IPS-18a (cell line): ENCODE results near the gene RACGAP1.

Source experiments
- H3K27ac ChIP-seq: one replicate; pipeline ENCODE4 v1.5.1; 2013; ENCODE audit warnings: low read length
- H3K27me3 ChIP-seq: one replicate; pipeline ENCODE4 v1.6.1; 2013; ENCODE audit warnings: mild to moderate bottlenecking, low read length; ENCODE audit not compliant: control insufficient read depth, insufficient read depth
- H3K36me3 ChIP-seq: one replicate; pipeline ENCODE4 v1.6.1; 2013; ENCODE audit warnings: low read depth, low read length; ENCODE audit not compliant: control insufficient read depth
- H3K4me1 ChIP-seq: one replicate; pipeline ENCODE4 v1.6.1; 2013; ENCODE audit warnings: low read depth, low read length; ENCODE audit not compliant: control insufficient read depth
- H3K4me3 ChIP-seq: one replicate; pipeline ENCODE4 v1.5.1; 2013; ENCODE audit warnings: low read length
- H3K9ac ChIP-seq: one replicate; pipeline ENCODE4 v1.6.1; 2013; ENCODE audit warnings: mild to moderate bottlenecking, low read length, moderate library complexity
- H3K9me3 ChIP-seq: one replicate; pipeline ENCODE4 v1.6.1; 2013; ENCODE audit warnings: low read depth, low read length; ENCODE audit not compliant: control insufficient read depth

The RACGAP1 gene

DNA sequence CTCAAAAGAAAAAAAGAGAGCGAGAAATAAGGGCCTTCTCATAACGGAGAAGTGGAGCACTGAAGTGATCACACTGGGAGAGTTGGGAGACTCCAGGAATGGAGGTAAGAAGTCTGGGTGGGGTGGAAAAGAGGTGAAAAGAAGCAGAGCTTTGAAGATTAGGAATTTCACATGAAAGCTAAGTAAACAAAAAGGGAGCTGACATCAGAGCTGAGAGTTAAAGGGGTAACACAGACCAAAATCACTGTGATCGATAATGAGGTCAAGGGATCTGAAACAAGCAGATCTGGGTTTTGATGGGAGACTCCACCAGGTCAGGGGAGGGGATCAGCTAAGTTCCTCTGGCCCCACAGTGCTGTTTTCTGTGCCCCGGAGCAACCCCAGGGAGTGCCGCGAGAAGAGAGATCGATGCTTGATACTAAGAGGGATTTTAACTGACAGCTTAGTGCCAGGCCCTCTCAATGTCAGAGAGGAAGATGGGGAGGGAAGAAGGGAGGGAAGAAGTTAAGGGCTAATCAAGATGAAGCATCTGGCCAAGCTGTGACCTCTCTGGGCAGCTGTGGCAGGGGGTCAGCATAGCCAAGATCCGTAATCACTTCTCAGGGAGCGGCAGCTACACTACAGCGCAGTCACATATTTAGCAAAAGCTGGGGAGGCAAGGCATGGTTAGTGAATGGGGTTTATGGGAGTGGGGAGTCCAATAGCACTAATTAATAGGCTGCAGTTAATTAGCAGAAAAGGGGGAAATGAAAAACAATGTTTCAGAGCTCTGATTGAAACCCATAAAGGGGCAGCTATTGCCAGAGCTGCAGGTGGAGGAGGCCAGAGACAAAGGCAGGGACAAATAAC, 44.6 kb downstream of the RACGAP1 start:
- Histone ChIP-seq H3K4me1 (peaks cover 14% of the 10 kb centered on the region), H3K9me3 (no peaks in the 10 kb centered on the region), H3K9ac (no peak overlapping the region), H3K27me3 (no peaks in the 10 kb centered on the region), H3K4me3 (no peak overlapping the region), H3K36me3 (no peaks in the 10 kb centered on the region), H3K27ac (no peak overlapping the region)

- Histone ChIP-seq H3K4me3 (no peak overlapping the region), H3K4me1 (peaks cover 13% of the 10 kb centered on the region), H3K9me3 (no peaks in the 10 kb centered on the region), H3K27ac (no peak overlapping the region), H3K27me3 (no peaks in the 10 kb centered on the region), H3K36me3 (no peaks in the 10 kb centered on the region), H3K9ac (no peak overlapping the region)
Observed at GRCh38 chr12:49979791-49980190, 45.5 kb downstream of the RACGAP1 start.

DNA sequence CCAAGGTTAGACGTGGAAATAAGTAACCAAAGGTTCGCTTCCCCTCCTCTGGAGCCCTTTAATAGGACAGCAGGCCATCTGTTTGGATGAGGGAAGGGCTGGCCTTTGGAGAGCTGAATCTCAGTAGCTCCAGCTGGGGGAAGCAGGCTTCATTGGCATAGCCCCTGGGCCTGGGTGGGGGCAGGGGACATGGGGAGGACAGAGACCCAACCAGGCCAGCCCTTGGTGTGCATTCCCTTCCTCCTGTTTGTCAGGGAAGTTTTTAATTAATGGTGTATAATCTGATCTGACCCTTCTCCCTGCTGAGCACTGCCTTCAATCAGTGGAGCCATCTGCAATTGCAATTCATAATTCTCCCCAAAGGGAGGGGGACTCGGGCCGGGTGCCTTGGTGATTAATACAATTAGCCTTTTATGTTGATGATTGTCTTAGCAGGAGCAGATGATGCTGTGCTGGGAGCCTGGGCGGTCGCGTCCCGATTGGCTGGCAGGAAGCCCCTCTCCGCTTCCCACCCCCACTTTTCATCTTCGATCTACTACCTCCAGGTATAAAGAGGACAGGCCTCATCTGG, 46.2 kb downstream of the RACGAP1 start:
- Histone ChIP-seq H3K27me3 (no peaks in the 10 kb centered on the region), H3K36me3 (no peaks in the 10 kb centered on the region), H3K9ac (no peak overlapping the region), H3K27ac (no peak overlapping the region), H3K4me3 (no peak overlapping the region), H3K9me3 (no peaks in the 10 kb centered on the region), H3K4me1 (peaks cover 13% of the 10 kb centered on the region)

- Histone ChIP-seq H3K4me3 (no peak overlapping the region), H3K9me3 (no peaks in the 10 kb centered on the region), H3K9ac (no peak overlapping the region), H3K27me3 (no peaks in the 10 kb centered on the region), H3K27ac (no peak overlapping the region), H3K36me3 (no peaks in the 10 kb centered on the region), H3K4me1 (peaks cover 13% of the 10 kb centered on the region)
Observed at GRCh38 chr12:49978125-49978524, 47.2 kb downstream of the RACGAP1 start.

- H3K9me3 ChIP-seq = no peaks in the 10 kb centered on the region
- H3K9ac ChIP-seq = no peak overlapping the region
- no peaks in the 10 kb centered on the region for H3K27me3 ChIP-seq
- H3K4me1 ChIP-seq = peaks cover 13% of the 10 kb centered on the region
- H3K4me3 ChIP-seq = no peak overlapping the region
- no peaks in the 10 kb centered on the region for H3K36me3 ChIP-seq
- H3K27ac ChIP-seq = no peak overlapping the region
Observed at GRCh38 chr12:49976557-49976956, 48.7 kb downstream of the RACGAP1 start.

DNA sequence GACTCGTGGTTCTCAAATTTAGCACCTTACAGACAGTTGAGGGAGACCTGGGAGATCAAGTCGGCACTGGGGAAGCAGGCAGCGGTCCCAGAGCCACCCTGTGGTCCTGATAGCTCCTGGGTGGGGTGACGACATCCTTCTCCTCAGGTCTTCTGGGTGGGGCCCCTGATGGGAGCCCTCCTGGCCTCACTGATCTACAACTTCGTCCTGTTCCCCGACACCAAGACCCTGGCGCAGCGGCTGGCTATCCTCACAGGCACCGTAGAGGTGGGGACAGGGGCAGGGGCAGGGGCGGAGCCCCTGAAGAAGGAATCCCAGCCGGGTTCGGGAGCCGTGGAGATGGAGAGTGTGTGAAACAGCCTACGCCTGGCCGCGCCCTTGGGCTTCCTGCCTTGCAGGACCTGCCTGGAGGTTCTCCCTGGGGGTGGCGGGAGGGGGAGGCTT, 50.0 kb downstream of the RACGAP1 start:
- H3K4me1 ChIP-seq = peaks cover 13% of the 10 kb centered on the region
- no peak overlapping the region for H3K9ac ChIP-seq
- H3K4me3 ChIP-seq = no peak overlapping the region
- no peaks in the 10 kb centered on the region for H3K27me3 ChIP-seq
- H3K36me3 ChIP-seq = no peaks in the 10 kb centered on the region
- H3K9me3 ChIP-seq = no peaks in the 10 kb centered on the region
- no peak overlapping the region for H3K27ac ChIP-seq

DNA sequence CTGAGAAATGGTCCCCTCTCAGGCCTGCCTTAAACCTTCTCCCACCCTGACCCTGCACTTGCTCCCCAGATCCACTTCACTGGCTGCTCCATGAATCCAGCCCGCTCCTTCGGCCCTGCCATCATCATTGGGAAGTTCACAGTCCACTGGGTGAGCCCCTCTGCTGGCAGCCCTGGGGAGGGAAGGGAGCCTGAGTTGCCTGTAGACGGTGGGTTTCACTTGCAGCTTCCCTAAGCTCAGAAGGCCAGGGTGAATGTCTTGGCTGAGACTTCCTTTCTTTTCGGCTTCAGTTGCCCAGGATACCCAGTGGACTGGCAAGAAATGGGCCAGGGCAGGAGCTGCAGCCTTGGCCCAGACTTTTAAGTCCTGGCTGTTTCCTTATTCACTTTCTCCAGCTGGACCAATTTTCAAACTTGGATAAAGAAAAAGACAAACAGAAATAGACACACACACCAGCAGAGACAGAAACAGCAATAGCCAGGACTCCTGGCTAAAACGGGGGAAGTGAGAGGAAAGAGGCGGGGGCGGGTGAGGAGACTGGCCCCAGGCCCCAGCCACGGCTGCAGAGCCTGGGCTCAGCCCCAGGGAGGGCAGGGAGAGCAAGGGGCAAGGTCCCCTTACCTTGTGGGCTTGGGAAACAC, 50.5 kb downstream of the RACGAP1 start:
- H3K4me3 ChIP-seq = no peak overlapping the region
- H3K27me3 ChIP-seq = no peaks in the 10 kb centered on the region
- no peak overlapping the region for H3K9ac ChIP-seq
- H3K4me1 ChIP-seq = peaks cover 12% of the 10 kb centered on the region
- H3K27ac ChIP-seq = no peak overlapping the region
- H3K9me3 ChIP-seq = no peaks in the 10 kb centered on the region
- no peaks in the 10 kb centered on the region for H3K36me3 ChIP-seq

DNA sequence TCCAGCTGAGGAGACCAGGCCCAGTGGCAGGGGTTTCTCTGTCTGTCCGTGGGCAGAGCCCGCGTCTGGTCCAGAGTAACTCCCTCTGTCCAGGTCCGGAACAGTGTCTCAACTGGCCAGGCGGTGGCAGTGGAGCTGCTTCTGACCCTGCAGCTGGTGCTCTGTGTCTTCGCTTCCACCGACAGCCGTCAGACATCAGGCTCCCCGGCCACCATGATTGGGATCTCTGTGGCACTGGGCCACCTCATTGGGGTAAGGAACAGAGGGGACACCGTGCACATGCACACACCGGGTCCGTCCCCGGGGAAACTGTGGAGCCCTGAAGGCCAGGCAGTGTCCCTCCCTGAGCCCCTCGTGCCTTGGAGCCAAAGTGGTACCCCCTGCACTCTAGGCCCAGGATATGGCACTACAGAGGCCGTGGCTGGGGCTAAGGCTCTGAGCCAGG, 51.0 kb downstream of the RACGAP1 start:
- H3K27me3 ChIP-seq = no peaks in the 10 kb centered on the region
- no peaks in the 10 kb centered on the region for H3K36me3 ChIP-seq
- H3K27ac ChIP-seq = no peak overlapping the region
- H3K9ac ChIP-seq = no peak overlapping the region
- H3K4me1 ChIP-seq = peaks cover 7% of the 10 kb centered on the region
- H3K4me3 ChIP-seq = no peak overlapping the region
- no peaks in the 10 kb centered on the region for H3K9me3 ChIP-seq

- no peaks in the 10 kb centered on the region for H3K4me1 ChIP-seq
- no peaks in the 10 kb centered on the region for H3K36me3 ChIP-seq
Observed at GRCh38 chr12:49973361-49973830, 51.9 kb downstream of the RACGAP1 start.

GRCh38 chr12:49972641-49973360, 52.5 kb downstream of the RACGAP1 start, which contains the start of gene AQP6:
Gene AQP6 (plus strand): TSS chr12:49972947. CDS start chr12:49973174, 227 bp downstream.
- Histone ChIP-seq H3K9me3 (no peaks in the 10 kb centered on the region), H3K27me3 (peaks cover 7% of the 10 kb centered on the region), H3K4me1 (no peaks in the 10 kb centered on the region), H3K27ac (no peak within 1 kb of the TSS), H3K4me3 (no peak within 1 kb of the TSS), H3K36me3 (no peaks in the 10 kb centered on the region), H3K9ac (no peak within 1 kb of the TSS)

More at GRCh38 chr12:49973361-49973830, 51.9 kb downstream of the RACGAP1 start:
- Histone ChIP-seq H3K27me3 (peaks cover under 1% of the 10 kb centered on the region), H3K4me3 (no peak overlapping the region), H3K9ac (no peak overlapping the region), H3K27ac (no peak overlapping the region), H3K9me3 (no peaks in the 10 kb centered on the region)

DNA sequence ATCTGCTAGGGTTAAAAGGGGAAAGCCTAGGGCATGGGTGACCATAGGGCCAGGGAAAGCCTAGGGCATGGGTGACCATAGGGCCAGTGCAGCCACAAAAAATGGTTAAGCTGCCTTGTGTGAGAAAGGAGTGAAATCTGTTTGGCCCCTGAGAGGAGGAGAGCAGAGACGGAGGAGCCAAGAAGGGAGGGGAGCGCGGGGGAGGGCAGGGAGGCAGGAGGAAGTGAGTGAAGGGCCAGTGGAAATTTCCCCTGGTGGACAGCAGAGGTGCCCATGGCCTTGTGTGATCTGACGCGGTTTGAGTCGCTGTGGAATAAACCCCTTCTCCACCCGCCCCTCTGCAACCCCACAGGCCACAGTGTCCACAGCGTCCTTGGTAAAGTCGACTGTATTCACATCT, 53.2 kb downstream of the RACGAP1 start:
- Histone ChIP-seq H3K9ac (no peak overlapping the region), H3K36me3 (no peaks in the 10 kb centered on the region), H3K27ac (no peak overlapping the region), H3K27me3 (peaks cover 10% of the 10 kb centered on the region), H3K4me3 (no peak overlapping the region), H3K9me3 (no peaks in the 10 kb centered on the region), H3K4me1 (no peaks in the 10 kb centered on the region)
